ENCODE measurements around the gene ALKBH8. TPM values are rescaled to one million over a fixed set of nuclear protein-coding genes. Genes with fewer than 3 reads are reported as not detected.

Gene ALKBH8, protein sequence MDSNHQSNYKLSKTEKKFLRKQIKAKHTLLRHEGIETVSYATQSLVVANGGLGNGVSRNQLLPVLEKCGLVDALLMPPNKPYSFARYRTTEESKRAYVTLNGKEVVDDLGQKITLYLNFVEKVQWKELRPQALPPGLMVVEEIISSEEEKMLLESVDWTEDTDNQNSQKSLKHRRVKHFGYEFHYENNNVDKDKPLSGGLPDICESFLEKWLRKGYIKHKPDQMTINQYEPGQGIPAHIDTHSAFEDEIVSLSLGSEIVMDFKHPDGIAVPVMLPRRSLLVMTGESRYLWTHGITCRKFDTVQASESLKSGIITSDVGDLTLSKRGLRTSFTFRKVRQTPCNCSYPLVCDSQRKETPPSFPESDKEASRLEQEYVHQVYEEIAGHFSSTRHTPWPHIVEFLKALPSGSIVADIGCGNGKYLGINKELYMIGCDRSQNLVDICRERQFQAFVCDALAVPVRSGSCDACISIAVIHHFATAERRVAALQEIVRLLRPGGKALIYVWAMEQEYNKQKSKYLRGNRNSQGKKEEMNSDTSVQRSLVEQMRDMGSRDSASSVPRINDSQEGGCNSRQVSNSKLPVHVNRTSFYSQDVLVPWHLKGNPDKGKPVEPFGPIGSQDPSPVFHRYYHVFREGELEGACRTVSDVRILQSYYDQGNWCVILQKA
- total RNA-seq, result 5.7 and 9.9 TPM in 2 replicates

GRCh38 chr11:107565219-107565937 lies at the start of gene ALKBH8:
Gene ALKBH8 (minus strand): TSS chr11:107565735. CDS start chr11:107560893, 4,842 bp downstream.

GRCh38 chr11:107590460-107591377 lies 25.2 kb upstream of the ALKBH8 start, which contains the start of gene ELMOD1:
Gene ELMOD1 (plus strand): TSS chr11:107591147. CDS start chr11:107618190, 27,043 bp downstream.

GRCh38 chr11:107457558-107458271 lies 107.8 kb downstream of the ALKBH8 start, which contains the start of gene CWF19L2:
Gene CWF19L2 (minus strand): TSS chr11:107457825. CDS start chr11:107457816, 9 bp downstream.

Other genes starting within 250 kb of the ALKBH8 start
- gene CWF19L2, start 107.9 kb downstream of the ALKBH8 start, total RNA-seq, result 7.2 and 9.4 TPM in 2 replicates
- gene ELMOD1, start 25.4 kb upstream of the ALKBH8 start, total RNA-seq, result 0.16 TPM in 1 of 2 replicates, not detected in the other
- not detected in 2 replicates for gene SLN, start 146.3 kb upstream of the ALKBH8 start, total RNA-seq

All from hair follicle dermal papilla cell (primary cell).